Activated T-cell treated with anti-CD3 and anti-CD28 coated beads for 48 hours (primary cell): Measurements from ENCODE around the gene CTBP1.

Experiments
- DNase-seq: peaks from one replicate; pipeline ENCODE4 v3.0.0-alpha.2; 2020; ENCODE audit warnings: low read depth

CTBP1 gene

GRCh38 chr4:1283711-1284110, 34.8 kb upstream of the CTBP1 start:
- DNase-seq, result no peak

DNA sequence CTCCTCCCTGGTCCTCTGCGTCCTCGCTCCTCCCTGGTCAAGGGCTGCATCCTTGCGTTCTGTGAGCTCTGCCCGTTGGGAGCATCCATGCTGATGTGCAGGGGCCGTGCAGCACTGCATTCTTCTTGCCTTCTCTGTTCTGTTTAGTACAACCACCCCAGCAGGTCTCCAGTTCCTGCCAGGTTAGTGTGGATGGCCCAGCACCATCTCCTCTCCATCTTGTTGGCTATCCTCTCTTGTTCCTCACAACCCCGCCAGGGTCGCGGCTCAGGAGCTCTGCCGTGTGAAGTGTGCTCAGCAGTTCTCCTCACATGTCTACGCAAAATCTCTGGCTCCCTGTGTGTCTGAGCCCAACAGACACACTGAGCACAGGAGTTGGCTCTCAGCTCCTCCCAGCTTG, 30.3 kb upstream of the CTBP1 start:
- DNase-seq, result no peak

GRCh38 chr4:1277667-1278665, 29.0 kb upstream of the CTBP1 start:
- no peak for DNase-seq

DNA sequence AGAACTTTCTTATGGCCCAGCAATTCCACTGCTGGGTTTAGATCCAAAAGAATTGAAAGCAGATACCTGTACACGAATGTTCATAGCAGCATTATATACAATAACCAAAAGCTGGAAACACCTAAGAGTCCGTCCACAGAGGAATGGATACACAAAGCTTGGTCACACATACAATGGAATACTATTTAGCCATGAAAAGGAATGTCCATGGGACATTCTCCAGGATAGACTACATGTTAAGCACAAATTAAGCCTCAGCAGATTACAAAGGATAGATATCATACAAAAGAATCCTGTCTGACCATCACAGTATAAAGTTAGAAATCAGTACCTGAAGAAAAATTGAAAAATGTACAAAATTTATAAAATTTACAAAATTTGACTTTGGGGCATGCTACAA, 28.1 kb upstream of the CTBP1 start:
- no peak for DNase-seq

- DNase-seq, result no peak
Observed at GRCh38 chr4:1274871-1275270, 25.9 kb upstream of the CTBP1 start.

GRCh38 chr4:1271686-1272085, 22.8 kb upstream of the CTBP1 start:
- no peak for DNase-seq

DNA sequence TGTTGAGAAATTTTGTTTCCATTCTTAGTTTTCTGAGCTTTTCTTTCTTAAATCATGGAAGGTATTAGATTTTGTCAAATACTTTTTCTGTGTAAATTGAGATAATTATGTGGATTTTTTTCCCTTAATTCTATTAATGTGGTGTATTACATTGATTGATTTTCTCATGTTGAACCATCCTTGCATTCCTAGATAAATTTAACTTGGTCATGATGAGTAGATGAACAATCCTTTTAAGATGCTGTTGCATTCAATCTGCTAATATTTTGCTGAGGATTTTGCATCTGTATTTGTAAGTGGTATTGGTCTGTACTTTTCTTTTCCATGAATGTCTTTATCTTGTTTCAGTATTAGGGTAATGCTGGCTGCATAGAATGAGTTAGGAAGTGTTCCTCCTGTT, 20.3 kb upstream of the CTBP1 start:
- no peak for DNase-seq

- DNase-seq, result no peak
Observed at GRCh38 chr4:1266881-1267763, 18.2 kb upstream of the CTBP1 start.

DNA sequence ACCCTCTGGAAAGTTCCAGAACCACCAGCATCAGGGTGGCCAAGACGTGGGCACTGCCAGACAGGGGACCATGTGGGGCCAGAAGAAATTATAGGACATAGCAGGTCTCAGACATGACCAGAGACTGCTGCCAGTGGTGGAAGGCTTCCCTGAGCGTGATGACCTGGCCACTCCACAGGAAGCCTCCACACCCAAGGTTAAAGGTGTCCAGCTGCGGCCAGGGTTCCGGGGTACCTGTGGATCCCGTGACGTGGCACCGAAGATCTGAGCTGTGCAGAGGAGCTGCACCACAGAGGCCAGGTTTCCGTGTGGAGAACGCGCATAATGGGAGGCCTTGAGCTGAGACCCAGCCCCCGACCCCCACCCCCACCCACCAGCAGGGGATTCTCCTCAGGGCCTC, 16.4 kb upstream of the CTBP1 start:
- no peak for DNase-seq

DNA sequence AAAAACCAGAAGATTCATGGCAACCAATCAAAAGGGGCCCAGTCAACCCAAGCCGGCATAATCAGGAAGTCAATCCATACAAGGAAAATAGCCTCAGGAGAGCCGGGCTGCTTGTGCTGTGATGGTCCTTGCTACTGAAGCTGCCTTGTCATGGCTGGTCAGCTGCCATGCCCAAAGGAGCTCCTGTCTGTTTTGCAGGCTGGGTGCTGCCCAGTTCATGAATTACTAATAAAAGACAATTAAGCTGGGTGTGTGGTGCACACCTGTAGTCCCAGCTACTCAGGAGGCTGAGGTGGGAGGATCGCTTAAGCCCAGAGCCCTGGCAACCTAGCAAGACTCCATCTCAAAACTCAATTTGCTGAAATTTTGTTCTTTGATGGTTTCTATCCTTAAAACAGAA, 16.0 kb upstream of the CTBP1 start:
- DNase-seq, result no peak

GRCh38 chr4:1261107-1261928, 12.4 kb upstream of the CTBP1 start:
- no peak for DNase-seq

GRCh38 chr4:1260418-1261106, 11.6 kb upstream of the CTBP1 start:
- DNase-seq, result no peak

DNA sequence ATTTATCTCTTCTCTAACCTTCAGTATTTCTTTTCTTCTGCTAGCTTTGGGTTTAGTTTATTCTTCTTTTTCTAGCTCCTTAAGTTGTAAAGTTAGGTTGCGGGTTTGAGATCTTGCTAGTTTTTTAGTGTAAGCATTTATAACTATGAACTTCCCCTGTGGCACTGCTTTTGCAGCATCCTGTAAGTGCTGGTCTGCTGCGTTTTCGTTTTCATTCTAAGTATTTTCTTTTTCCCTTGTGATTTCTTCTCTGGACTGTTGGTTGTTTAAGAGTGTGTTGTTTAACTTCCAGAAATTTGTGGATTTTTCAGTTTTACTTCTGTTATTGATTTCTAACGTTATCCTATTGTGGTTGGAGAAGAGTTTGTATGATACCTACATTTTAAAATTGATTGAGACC, 11.0 kb upstream of the CTBP1 start:
- no peak for DNase-seq

GRCh38 chr4:1258457-1258856, 9.5 kb upstream of the CTBP1 start:
- no peak for DNase-seq

DNA sequence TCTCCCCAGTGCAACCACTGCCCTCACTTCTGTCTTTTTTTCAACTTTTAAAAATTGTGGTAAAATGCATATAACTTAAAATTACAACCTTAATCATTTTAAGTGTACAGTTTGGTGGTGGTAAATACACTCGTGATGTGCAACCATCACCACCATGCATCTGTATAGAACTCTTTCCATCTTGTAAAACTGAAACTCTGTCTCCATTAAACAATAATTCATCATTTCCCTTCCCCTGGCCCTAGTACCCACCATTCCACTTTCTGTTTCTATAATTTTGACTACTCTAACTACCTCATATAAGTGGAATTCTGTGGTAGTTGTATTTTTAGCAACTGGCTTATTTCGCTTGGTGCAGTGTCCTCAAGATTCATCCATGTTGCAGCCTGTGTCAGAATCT, 6.8 kb upstream of the CTBP1 start:
- DNase-seq, result no peak

DNA sequence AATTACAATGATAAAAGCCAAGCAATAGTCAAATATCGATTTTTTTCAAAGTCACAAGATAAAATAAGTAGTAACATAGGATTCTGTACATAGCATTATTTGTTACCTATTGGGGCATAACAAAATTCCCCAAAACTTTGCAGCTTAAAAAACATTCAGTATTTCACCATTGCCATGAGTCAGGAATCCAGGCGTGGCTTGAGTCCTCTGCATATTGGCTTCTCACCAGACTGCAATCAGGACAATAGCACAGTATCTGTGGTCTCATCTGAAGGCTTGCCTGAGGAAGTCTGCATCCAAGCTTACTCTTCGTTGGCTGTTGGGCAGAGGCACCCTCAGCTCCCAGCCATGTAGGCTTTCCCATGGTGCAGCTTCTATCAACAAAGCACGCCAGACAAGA, 6.2 kb upstream of the CTBP1 start:
- DNase-seq, result no peak

- DNase-seq, result no peak
Observed at GRCh38 chr4:1253831-1254230, 4.9 kb upstream of the CTBP1 start.

DNA sequence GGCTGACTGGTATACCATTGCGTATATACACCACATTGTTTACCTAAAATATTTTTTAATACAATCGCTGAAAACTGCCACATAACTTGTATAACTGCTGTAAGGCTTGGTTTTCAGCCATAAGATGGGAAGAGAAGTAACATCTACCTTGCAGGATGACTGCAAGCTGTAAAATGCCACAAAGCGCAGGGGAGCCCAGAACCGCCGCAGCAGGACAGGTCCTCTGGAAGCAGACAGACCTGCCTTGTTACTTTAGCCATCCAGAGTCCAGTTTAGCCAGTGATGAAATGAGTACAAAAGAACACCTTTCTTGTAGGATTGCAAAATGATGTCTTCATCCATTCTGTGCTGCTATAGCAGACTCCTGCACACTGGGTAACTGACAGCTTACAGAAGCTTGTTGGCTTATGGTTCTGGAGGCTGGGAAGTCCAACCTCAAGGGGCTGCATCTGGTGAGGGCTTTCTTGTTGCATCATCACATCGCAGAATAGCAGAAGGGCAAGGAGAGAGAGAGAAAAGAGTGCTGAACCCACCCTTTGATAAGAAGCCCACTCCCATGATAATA, 4.1 kb upstream of the CTBP1 start:
- DNase-seq, result no peak

DNA sequence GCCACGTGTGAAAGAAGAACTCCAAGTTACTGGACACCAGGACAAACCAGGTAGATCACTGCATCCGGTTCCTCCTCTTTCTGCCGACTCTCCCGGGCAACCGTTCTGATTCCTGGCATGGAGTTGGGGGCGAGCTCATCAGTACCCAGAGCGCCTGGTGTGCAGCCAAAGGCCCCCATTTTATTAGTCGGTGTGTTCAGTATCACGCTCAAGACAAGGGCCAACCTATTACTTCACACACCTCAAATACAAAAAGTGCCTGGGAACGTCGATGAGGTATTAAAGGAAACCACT, 2.8 kb upstream of the CTBP1 start:
- no peak for DNase-seq

DNA sequence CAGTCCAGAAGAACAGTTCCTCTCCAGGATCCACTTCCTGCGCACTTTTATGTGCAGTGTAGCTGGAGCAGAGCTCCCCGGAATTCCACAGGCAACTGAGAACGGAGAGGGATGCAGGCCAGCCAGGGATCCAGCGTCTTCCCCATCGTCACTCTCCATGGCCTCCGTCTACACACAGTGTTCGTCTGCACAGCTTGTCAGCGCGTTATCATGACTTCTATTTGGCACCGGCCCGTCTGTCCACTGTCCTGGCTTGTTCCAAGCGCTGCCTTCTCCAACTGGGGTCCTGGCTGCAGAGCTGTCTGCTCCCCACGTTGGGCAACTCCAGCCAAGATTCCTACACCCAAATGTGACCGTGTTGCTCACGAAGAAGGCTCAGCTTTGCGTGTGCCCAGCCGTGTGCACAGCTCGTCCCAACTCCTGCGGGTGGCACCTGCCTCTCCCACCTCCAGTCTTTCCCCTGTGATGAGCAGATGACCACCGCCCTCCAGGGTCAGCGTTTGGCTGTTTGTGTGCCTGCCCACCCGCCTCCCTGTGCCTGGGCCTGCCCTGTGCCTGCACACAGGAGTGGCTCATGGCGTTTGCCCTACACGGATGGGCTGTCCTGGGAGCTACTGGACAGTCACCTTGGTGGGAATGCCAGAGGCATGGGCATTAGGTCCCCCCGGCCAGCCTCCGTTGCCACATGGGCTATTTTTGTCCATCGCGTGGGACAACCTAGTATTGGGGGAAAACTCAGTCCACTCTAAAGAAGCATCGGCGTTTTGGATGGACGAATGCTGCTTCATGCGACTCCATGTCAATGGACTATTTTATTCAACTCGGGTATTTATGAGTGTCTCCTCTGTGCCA, 2.2 kb upstream of the CTBP1 start:
- DNase-seq, result no peak

GRCh38 chr4:1250527-1250812, 1.5 kb upstream of the CTBP1 start:
- no peak for DNase-seq
